GM21786 (cell line): ENCODE results near the gene TRDMT1.

Experiments
- ATAC-seq: cut with Tn5 transposase; IDR thresholded peaks from one replicate; pipeline ENCODE4 v1.9.1; 2021; ENCODE audit not compliant: unreplicated experiment

TRDMT1 gene

DNA sequence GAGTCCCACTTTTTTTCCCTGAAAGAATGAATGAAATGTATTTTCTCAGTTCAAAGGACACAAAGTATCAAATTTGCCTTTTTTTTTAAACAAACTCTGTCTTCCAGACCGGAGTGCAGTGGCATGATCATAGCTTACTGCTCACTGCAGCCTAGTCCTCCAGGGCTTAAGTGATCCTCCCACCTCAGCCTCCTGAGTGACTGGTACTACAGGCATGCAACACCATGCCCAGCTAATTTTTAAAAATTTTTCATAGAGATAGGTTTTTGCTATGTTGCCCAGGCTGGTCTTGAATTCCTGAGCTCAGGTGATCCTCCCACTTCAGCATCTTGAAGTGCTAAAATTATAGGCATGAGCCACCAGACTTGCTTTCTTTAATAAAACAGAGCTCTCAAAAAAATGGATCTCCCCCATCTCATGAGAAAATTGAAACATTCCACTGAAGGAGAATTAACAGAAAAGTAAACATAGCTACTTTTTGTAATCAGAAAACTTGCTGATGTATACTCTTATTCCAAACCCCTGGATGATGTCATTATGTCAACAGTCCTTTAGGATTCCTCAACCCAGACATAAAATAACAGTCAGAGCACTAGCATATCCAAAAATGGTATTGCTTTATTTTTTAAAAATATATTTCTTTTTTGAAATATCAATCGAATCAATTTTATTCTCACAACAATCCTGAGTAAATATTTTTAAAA, 12.3 kb upstream of the TRDMT1 start:
- no peak for ATAC-seq

- no peak for ATAC-seq
Observed at GRCh38 chr10:17212802-17213221, 11.3 kb upstream of the TRDMT1 start.

DNA sequence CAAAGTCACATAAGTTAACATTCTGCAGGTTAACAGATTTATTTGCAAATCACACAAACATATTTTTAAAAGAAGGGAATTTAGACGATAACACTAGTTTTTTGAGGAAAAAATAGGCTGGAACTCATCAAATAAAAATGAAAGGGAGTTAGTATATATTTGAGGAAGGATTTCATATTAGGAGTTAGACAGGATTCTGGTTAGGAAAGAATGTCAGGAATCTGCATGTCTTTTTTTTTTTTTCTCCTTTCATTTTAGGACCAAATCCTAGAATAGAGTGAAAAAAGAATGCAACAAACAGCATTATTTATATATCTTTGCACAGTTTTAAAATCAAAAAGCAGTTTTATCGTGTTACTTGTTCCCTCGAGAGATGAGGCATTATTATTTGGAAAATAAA, 8.9 kb upstream of the TRDMT1 start:
- ATAC-seq, result no peak

- no peak for ATAC-seq
Observed at GRCh38 chr10:17209881-17210280, 8.4 kb upstream of the TRDMT1 start.

GRCh38 chr10:17209302-17209701, 7.8 kb upstream of the TRDMT1 start:
- ATAC-seq, result no peak

DNA sequence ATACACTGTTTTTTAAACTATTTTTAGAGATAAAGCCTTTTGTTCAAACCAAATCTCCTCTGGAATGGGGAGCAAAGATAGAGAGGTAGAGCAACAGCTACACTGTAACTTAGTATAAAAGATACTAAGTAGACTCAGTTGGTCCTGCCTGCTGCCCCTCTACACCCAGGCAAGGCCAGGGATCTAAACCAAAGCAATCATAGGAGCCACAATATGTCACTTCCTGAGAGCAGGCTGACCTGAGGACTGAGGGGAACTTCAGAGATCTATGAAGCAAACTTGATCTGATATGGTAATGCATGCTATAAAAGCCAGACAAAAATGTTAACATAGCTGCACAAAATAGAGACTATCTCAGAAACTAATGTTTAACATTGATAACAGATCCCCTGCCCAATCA, 7.0 kb upstream of the TRDMT1 start:
- no peak for ATAC-seq

DNA sequence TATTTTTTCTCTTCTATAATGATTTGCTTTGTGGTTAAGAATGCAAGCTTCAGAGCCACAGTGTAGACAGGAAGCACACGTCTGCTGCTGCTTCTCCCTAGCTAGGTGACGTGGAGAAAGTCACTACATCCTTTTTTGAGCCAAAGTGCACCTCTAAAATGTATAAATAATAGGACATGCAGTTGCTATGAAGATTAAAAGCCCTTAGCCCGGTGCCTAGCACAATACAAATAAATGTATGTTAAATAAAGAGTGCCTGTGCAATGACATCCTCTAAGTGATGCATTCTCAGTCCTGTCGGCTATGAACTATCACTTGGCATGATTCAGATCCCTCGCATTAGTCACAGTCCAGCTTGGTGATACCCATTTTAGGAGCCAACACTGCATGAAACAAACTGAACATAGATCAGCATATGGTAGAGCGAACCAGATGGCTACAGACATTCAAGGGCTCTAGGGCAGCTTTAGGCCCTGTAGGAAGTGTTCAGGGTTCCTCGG, 4.8 kb upstream of the TRDMT1 start:
- peak; percentile 51 for ATAC-seq

DNA sequence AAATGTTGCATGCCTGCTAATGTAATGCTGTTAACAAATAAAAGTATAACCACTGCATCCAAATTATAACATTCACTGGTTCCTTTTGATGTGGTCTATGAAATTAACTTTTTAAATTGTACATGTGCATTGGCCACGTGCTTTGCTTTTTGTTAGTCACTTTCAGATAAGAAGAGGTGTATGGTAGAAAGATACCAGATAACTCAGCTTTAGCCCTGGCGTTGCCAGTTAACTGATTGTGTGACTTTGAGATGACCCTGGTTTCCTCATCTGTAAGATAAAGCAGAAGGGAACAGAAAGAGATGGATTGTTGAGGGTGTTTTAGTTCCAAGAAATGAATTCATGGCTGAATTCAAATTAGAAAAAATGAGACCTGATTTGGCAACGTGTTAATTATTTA, 1.9 kb upstream of the TRDMT1 start:
- ATAC-seq, result no peak

DNA sequence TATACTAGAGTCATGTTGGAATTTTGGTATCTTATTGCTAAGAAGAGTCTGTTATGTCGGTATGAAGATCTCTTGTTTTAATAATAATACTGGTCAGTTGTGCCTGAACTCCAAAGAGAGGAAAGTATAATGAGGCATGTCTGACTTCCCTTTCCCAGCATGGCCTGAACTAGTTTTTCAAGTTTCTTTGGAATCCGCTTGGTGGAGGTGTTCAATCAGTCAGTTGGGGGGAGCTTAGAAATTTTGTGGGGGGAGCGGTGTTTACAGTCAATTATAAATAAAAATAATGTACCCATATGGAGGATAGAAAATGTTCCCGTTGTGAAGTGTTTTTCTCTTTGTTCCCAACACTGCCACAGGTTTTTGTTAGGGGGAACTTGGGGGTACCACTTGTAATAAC, 1.5 kb upstream of the TRDMT1 start:
- ATAC-seq, result no peak

- ATAC-seq, result no peak
Observed at GRCh38 chr10:17202506-17202905, 1.0 kb upstream of the TRDMT1 start.

GRCh38 chr10:17201794-17202116, 283 bp upstream of the TRDMT1 start:
- no peak for ATAC-seq

DNA sequence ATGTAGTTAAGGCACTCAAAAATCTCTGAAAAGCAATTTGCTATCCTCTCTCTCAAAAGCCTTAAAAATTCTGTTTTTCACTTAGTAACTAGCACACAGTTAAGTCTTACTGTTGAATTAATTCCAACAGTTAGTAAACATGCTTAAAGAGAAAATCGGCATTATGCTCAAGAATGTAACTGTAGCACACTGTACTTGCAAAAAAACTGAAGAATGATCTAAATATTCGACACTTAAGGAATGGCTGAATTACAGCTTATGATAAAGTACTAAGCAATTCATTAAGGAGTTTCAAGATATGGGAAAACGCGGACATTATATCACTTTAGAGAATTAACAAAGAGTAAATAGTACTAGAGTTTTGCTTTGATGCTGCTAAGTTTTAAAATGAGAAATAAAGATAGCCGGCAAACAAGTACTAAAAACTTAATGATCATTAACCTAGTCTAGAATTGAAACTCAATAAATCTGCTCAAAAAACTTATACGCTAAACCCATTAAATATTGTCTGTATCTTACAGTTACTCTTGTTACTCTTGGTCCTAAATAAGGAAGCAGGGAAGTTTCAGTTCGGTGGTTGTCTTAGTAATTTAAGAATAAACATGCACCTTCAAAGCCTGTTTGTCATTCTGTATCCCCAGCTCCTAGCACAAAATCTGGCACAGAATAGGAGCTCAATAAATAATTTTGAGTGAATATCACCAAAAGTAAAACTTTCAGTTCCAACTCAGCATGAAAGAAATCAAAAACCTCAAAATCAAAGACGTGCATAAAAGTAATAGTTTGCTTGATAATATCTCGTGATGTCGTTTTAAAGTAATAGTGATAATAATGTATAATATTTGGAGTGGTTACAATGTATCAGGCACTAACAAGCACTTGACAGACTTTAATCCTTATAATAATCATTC, 1.2 kb downstream of the TRDMT1 start:
- no peak for ATAC-seq

DNA sequence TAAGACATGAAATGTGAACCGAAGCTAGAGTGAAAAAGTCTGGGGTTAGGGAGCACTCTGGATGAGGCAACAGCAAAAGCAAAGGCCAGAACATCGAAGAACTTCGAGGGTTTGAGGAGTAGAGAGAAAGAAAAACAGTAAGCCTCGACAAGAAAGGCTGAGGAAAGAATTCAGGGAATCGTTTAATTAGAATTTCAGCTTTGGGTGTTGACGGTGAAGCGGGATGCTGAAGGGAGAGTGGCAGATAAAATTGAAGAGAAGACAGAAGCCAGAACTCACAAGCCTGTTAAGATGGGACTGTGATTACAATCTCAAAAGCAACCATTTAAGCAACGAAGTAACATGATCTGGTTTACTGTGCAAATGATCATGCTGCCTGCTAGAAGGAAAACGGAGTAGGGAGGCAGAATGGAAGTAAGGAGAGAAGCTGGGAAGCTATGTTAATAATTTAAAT, 2.1 kb downstream of the TRDMT1 start:
- ATAC-seq, result no peak

DNA sequence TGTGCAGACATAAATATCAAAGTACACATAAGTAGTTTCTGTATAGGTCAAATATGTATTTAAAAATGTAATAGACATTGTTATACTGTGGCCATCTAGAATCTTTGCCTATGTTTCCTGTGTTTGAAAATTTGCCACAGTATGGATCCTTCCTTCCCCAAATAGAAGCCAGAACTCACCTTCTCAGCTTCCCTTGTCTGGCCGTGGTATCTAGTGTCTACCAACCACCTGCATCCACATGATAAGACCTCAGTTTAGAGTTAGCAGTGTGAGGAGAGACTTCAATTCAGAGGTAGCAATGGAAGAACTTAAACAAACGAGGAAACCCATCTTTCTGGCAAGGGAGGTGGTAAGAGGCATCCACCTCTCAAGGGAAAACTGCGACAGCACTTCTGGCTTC, 4.9 kb downstream of the TRDMT1 start:
- ATAC-seq, result no peak

DNA sequence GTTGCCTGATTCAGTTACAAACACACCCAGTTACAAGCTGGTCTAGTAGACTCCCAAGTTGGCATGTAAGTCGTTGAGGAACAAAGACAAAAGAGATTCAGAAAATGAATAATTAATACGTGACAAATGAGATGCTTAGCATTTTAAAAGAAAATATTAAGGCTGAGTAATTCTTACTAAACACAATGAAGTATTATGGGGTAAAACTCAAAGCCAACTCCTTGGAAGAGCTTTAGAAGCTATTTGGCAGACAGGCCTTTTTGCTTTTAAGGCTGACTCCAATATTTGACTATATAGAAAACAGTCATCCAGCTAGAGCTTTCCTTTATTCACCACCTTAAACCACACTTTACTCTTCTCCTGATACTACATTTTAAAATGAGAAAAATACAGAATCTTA, 5.4 kb downstream of the TRDMT1 start:
- no peak for ATAC-seq

- no peak for ATAC-seq
Observed at GRCh38 chr10:17195083-17195482, 6.4 kb downstream of the TRDMT1 start.

- no peak for ATAC-seq
Observed at GRCh38 chr10:17190602-17191001, 10.9 kb downstream of the TRDMT1 start.

DNA sequence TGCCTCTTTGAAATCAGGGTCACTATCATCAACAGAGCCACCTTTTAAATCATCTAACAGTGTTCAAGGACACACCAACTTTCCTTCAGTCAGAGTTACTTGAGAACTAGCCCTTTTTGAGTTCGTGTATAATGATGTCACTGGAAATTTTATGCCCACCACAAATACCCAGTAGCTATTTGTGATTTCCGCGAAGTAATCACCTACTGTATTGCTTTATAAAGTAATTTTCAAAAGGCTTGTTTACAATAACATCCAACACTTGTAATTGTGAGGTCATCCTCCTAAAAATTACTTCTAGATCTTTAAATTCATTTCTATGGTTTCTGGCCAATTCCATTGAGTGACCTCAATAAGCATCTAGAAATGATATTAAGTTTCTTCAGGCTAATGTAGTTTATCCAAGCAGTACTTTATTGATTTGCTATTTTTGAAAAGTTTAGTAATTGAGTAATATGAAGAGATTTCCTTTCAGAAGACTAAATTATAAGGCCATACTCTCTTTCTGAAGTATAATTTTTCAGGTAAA, 12.8 kb downstream of the TRDMT1 start:
- ATAC-seq, result no peak

- no peak for ATAC-seq
Observed at GRCh38 chr10:17185873-17186272, 15.6 kb downstream of the TRDMT1 start.

- ATAC-seq, result no peak
Observed at GRCh38 chr10:17183110-17183509, 18.4 kb downstream of the TRDMT1 start.

GRCh38 chr10:17181751-17182150, 19.7 kb downstream of the TRDMT1 start:
- ATAC-seq, result no peak

- no peak for ATAC-seq
Observed at GRCh38 chr10:17181110-17181509, 20.4 kb downstream of the TRDMT1 start.
